ENCODE data around the gene RIC3.

The RIC3 gene

DNA sequence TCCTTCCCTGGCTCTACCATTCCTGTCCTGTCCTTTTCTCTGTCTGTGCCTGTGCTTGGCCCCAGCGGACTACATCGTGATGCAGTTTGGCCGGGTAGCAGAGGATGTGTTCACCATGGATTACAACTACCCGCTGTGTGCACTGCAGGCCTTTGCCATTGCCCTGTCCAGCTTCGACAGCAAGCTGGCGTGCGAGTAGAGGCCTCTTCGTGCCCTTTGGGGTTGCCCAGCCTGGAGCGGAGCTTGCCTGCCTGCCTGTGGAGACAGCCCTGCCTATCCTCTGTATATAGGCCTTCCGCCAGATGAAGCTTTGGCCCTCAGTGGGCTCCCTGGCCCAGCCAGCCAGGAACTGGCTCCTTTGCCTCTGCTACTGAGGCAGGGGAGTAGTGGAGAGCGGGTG is 67.4 kb downstream of the RIC3 start:
- H3K36me3 ChIP-seq (ENCODE audit: insufficient read depth, low read length): peaks cover 6% of the 10 kb centered on the region
- H3K27me3 ChIP-seq (ENCODE audit: control insufficient read depth, insufficient read depth, low read length): no peaks in the 10 kb centered on the region
- H3K4me2 ChIP-seq (ENCODE audit: low read length): no peak overlapping the region
- H3K4me1 ChIP-seq (ENCODE audit: control insufficient read depth, insufficient read depth, low read length): peaks cover 14% of the 10 kb centered on the region
- no peaks in the 10 kb centered on the region for H3K9me3 ChIP-seq (replicated peaks; ENCODE audit: low read length)
- no peak overlapping the region for H3K9ac ChIP-seq (ENCODE audit: low read depth, low read length)
- H3K4me3 ChIP-seq (ENCODE audit: low read length): no peak overlapping the region

DNA sequence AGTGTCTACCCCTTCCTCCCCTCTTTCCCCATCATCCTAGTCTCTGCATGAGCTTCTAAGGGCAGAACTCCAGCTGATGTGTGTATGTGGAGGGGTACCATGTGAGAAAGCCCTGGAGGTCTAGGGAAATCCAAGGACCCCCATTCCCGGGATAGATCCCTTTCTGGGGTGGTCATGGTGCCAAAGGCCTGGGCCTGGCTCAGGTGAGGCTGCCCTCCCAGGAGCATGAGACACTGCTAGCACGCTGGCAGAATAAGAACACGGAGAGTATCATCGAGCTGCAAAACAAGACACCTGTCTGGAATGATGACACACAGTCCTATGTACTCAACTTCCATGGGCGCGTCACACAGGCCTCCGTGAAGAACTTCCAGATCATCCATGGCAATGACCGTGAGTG is 68.2 kb downstream of the RIC3 start:
- H3K4me1 ChIP-seq (ENCODE audit: control insufficient read depth, insufficient read depth, low read length): peaks cover 14% of the 10 kb centered on the region
- peaks cover 6% of the 10 kb centered on the region for H3K36me3 ChIP-seq (ENCODE audit: insufficient read depth, low read length)
- H3K4me3 ChIP-seq (ENCODE audit: low read length): no peak overlapping the region
- H3K9ac ChIP-seq (ENCODE audit: low read depth, low read length): no peak overlapping the region
- no peak overlapping the region for H3K4me2 ChIP-seq (ENCODE audit: low read length)
- H3K27me3 ChIP-seq (ENCODE audit: control insufficient read depth, insufficient read depth, low read length): no peaks in the 10 kb centered on the region
- no peaks in the 10 kb centered on the region for H3K9me3 ChIP-seq (replicated peaks; ENCODE audit: low read length)

DNA sequence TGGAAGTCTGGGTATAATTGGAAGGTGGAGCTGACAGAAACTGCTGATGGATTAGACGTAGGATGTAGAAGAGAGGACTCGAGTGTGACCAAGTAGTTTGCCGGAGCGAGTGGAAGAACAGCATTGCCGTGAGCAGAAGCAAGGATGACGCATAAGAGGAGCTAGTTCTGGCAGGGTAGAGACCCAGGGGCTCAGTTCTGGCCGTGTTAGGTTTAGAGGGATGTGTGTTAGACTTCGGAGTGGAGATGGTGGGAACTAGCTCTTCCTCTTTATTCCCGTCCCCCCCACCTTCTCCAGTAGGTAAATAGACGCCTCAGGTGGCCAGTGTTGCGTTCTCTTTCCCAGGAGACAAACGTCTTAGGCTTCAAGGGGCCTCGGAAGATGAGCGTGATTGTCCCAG is 68.7 kb downstream of the RIC3 start:
- Histone ChIP-seq H3K4me2 (ENCODE audit: low read length) (no peak overlapping the region), H3K9ac (ENCODE audit: low read depth, low read length) (no peak overlapping the region), H3K9me3 (replicated peaks; ENCODE audit: low read length) (no peaks in the 10 kb centered on the region), H3K36me3 (ENCODE audit: insufficient read depth, low read length) (peaks cover 6% of the 10 kb centered on the region), H3K4me3 (ENCODE audit: low read length) (no peak overlapping the region), H3K4me1 (ENCODE audit: control insufficient read depth, insufficient read depth, low read length) (peaks cover 14% of the 10 kb centered on the region), H3K27me3 (ENCODE audit: control insufficient read depth, insufficient read depth, low read length) (no peaks in the 10 kb centered on the region)

DNA sequence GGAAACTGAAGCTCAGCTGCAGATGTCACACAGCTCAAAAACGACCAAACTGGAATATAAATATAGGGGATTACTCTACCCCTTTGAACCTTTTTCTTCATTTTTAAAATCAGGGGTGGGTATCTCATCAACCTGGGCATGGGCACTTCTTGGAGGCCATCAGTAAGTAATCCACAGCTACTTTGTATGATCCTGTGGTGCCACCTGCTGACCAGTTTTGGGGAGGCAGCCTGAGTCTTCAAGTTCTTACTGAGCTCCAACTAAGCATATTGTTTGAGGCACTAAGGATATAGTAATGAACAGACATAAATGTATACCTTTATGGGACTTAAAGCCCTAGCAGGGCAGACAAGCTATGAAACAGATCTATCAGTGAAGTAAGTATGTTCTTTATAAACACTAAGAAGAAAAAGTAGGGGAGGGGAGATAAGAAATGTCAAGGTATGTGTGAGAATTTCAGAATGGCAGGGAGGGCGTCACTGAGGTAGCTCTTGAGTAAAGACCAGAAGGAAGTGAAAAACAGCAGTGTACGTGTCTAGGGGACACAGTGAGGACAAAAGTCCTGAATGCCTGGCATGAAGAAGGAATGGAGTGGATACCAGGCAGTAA is 69.4 kb downstream of the RIC3 start:
- peaks cover 14% of the 10 kb centered on the region for H3K4me1 ChIP-seq (ENCODE audit: control insufficient read depth, insufficient read depth, low read length)
- H3K4me2 ChIP-seq (ENCODE audit: low read length): no peak overlapping the region
- H3K9ac ChIP-seq (ENCODE audit: low read depth, low read length): no peak overlapping the region
- no peak overlapping the region for H3K4me3 ChIP-seq (ENCODE audit: low read length)
- no peaks in the 10 kb centered on the region for H3K9me3 ChIP-seq (replicated peaks; ENCODE audit: low read length)
- no peaks in the 10 kb centered on the region for H3K27me3 ChIP-seq (ENCODE audit: control insufficient read depth, insufficient read depth, low read length)
- H3K36me3 ChIP-seq (ENCODE audit: insufficient read depth, low read length): peaks cover 6% of the 10 kb centered on the region

DNA sequence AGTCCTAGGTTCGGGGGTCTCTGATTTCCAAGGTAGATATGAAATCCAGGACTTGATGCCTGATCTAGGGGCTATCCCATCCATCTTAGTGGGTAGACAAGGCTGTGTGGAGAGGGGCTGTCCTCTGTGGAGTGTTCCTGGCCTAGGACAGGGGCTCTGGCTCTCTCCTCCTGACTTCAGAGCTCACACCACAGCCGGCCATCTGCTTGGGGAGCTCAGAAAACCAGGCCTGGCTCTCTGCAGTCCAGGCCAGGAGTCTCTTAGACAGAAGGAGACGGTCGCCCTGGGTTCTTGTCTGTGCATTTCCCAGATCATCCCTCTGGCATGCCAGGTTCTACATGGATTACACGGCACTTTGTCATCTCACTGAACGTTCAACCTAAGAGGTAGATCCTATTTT is 69.9 kb downstream of the RIC3 start:
- peaks cover 14% of the 10 kb centered on the region for H3K4me1 ChIP-seq (ENCODE audit: control insufficient read depth, insufficient read depth, low read length)
- H3K9me3 ChIP-seq (replicated peaks; ENCODE audit: low read length): no peaks in the 10 kb centered on the region
- peaks cover 6% of the 10 kb centered on the region for H3K36me3 ChIP-seq (ENCODE audit: insufficient read depth, low read length)
- H3K4me2 ChIP-seq (ENCODE audit: low read length): no peak overlapping the region
- no peak overlapping the region for H3K4me3 ChIP-seq (ENCODE audit: low read length)
- no peaks in the 10 kb centered on the region for H3K27me3 ChIP-seq (ENCODE audit: control insufficient read depth, insufficient read depth, low read length)
- no peak overlapping the region for H3K9ac ChIP-seq (ENCODE audit: low read depth, low read length)

DNA sequence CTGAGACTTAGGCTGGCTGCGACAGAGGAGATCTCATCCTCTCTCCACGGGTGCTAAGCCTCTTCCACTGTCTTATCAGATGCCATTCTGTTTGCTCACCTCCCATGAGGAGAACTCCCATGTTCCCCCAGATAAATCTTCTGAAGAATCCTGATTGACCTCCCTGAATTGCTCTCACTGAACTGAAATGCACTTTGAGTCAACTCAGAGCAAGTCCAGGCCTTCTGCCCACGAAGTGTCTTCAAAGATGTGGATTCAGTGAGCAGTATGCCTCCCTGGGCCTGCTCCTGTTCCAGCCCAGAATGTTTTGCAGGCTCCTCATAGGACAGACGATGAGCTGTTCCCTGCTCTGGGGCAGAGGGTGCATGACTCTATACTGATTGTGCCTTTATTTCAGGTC is 70.5 kb downstream of the RIC3 start:
- H3K4me3 ChIP-seq (ENCODE audit: low read length): no peak overlapping the region
- no peaks in the 10 kb centered on the region for H3K27me3 ChIP-seq (ENCODE audit: control insufficient read depth, insufficient read depth, low read length)
- H3K9me3 ChIP-seq (replicated peaks; ENCODE audit: low read length): no peaks in the 10 kb centered on the region
- no peak overlapping the region for H3K4me2 ChIP-seq (ENCODE audit: low read length)
- H3K9ac ChIP-seq (ENCODE audit: low read depth, low read length): peak overlapping the region; percentile 13
- H3K36me3 ChIP-seq (ENCODE audit: insufficient read depth, low read length): peaks cover 6% of the 10 kb centered on the region
- H3K4me1 ChIP-seq (ENCODE audit: control insufficient read depth, insufficient read depth, low read length): peaks cover 14% of the 10 kb centered on the region

DNA sequence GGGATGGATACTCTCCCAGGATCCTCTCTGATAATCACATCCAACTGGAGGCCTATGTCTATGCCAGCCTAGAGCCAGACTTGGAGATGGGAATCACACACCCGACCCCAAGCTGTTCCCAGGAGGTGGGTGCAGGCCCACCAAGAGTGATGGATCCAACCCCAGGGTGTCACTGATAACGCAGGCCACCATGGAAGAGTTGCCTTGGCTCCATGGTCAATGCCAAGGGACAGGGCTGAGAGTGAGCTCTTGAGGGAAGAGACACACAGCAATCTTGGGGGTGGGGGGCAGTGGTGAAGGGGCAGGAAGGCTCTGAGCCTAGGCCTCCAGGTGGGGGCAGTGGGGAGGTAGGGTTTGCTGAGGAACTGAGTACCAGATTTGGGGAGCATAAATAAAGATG is 70.9 kb downstream of the RIC3 start:
- Histone ChIP-seq H3K4me1 (ENCODE audit: control insufficient read depth, insufficient read depth, low read length) (peaks cover 14% of the 10 kb centered on the region), H3K27me3 (ENCODE audit: control insufficient read depth, insufficient read depth, low read length) (no peaks in the 10 kb centered on the region), H3K36me3 (ENCODE audit: insufficient read depth, low read length) (peaks cover 6% of the 10 kb centered on the region), H3K9ac (ENCODE audit: low read depth, low read length) (peak overlapping the region; percentile 13), H3K4me3 (ENCODE audit: low read length) (no peak overlapping the region), H3K9me3 (replicated peaks; ENCODE audit: low read length) (no peaks in the 10 kb centered on the region), H3K4me2 (ENCODE audit: low read length) (no peak overlapping the region)

DNA sequence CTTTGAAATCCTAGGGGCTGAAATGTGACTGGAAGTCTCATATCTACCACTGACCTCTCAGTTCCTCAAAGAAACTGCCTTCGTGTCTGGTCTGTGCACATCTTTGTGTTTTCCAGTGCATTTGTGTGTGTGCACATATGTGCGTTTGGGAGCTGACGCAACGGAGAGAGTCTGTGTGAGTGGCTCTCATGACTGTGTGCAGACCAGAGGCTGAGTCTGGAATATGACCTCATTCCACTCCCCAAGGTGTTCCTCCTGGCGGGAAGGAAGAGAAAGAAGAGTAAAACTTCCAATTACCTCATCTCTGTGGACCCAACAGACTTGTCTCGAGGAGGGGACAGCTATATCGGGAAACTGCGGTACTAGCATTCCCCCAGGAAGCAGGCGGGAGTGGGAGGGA is 71.4 kb downstream of the RIC3 start:
- H3K27me3 ChIP-seq (ENCODE audit: control insufficient read depth, insufficient read depth, low read length): no peaks in the 10 kb centered on the region
- no peak overlapping the region for H3K4me3 ChIP-seq (ENCODE audit: low read length)
- H3K9me3 ChIP-seq (replicated peaks; ENCODE audit: low read length): no peaks in the 10 kb centered on the region
- H3K9ac ChIP-seq (ENCODE audit: low read depth, low read length): no peak overlapping the region
- no peak overlapping the region for H3K4me2 ChIP-seq (ENCODE audit: low read length)
- H3K36me3 ChIP-seq (ENCODE audit: insufficient read depth, low read length): peaks cover 6% of the 10 kb centered on the region
- peaks cover 12% of the 10 kb centered on the region for H3K4me1 ChIP-seq (ENCODE audit: control insufficient read depth, insufficient read depth, low read length)

DNA sequence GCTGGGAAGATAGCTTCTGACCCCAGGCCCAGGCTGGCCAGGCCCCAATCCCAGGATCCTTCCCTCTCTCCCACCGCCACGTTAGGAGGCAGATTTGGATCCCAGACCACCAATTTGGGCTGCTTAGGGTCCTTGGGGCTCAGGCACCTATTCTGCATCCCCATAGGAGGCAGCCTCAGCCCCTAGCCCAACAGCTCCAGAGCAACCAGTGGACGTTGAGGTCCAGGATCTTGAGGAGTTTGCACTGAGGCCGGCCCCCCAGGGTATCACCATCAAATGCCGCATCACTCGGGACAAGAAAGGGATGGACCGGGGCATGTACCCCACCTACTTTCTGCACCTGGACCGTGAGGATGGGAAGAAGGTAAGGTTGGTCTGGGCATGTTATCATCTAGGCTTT is 71.8 kb downstream of the RIC3 start:
- Histone ChIP-seq H3K36me3 (ENCODE audit: insufficient read depth, low read length) (peaks cover 6% of the 10 kb centered on the region), H3K9me3 (replicated peaks; ENCODE audit: low read length) (no peaks in the 10 kb centered on the region), H3K9ac (ENCODE audit: low read depth, low read length) (no peak overlapping the region), H3K4me3 (ENCODE audit: low read length) (no peak overlapping the region), H3K4me2 (ENCODE audit: low read length) (no peak overlapping the region), H3K27me3 (ENCODE audit: control insufficient read depth, insufficient read depth, low read length) (no peaks in the 10 kb centered on the region), H3K4me1 (ENCODE audit: control insufficient read depth, insufficient read depth, low read length) (peaks cover 11% of the 10 kb centered on the region)

DNA sequence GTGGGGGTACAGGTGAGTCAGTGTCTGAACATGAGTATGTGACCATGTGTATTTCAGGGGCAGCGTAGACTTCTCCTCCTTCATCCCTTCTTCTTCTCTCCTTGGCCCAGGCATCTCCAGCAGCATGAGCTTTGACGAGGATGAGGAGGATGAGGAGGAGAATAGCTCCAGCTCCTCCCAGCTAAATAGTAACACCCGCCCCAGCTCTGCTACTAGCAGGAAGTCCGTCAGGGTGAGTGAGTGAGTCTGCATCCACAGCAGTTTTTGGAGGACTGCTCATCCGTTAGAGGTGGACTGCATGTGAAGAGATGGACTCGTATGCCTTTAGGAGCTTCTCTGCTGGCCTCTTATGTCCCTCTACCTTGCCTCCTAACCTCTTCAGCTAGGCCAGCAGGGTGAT is 72.2 kb downstream of the RIC3 start:
- Histone ChIP-seq H3K36me3 (ENCODE audit: insufficient read depth, low read length) (peaks cover 6% of the 10 kb centered on the region), H3K27me3 (ENCODE audit: control insufficient read depth, insufficient read depth, low read length) (no peaks in the 10 kb centered on the region), H3K9me3 (replicated peaks; ENCODE audit: low read length) (no peaks in the 10 kb centered on the region), H3K4me2 (ENCODE audit: low read length) (no peak overlapping the region), H3K4me3 (ENCODE audit: low read length) (no peak overlapping the region), H3K9ac (ENCODE audit: low read depth, low read length) (no peak overlapping the region), H3K4me1 (ENCODE audit: control insufficient read depth, insufficient read depth, low read length) (peaks cover 11% of the 10 kb centered on the region)

DNA sequence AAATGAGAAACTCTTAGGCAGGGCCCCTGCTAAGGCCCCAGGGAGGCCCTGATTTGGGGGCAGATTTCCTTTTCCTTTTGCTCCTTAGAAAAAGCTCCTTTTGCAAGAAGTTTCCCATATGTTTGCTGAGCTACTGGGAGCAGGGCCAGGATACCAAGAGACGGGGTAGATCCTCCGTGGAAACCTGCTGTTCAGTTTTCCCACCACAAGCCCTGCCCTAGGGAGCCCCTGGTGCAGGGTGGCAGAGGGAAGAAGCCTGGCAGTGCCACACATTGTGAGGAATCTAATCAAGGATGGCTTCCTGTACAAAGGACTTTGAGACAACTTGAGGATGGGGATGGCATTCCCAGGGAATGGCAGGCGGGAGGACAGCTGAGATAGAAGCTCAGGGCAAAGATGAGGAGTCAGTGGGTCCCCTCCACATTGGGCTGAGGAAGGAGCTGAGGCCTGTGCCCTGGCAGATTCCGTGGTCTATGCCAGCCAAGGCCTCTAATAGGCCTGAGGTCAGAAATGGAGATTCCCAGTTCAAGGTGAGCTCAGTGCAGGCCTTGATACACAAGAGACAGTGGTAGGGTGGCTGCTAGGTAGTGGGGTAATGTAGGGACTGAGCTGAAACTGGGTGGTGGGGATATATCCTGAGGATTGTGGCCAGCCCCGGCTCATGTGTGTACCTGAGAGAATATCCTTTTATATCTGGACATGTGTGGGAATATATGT is 72.9 kb downstream of the RIC3 start:
- H3K27me3 ChIP-seq (ENCODE audit: control insufficient read depth, insufficient read depth, low read length): no peaks in the 10 kb centered on the region
- H3K4me3 ChIP-seq (ENCODE audit: low read length): no peak overlapping the region
- no peak overlapping the region for H3K9ac ChIP-seq (ENCODE audit: low read depth, low read length)
- peaks cover 11% of the 10 kb centered on the region for H3K4me1 ChIP-seq (ENCODE audit: control insufficient read depth, insufficient read depth, low read length)
- no peak overlapping the region for H3K4me2 ChIP-seq (ENCODE audit: low read length)
- peaks cover 3% of the 10 kb centered on the region for H3K36me3 ChIP-seq (ENCODE audit: insufficient read depth, low read length)
- H3K9me3 ChIP-seq (replicated peaks; ENCODE audit: low read length): no peaks in the 10 kb centered on the region

DNA sequence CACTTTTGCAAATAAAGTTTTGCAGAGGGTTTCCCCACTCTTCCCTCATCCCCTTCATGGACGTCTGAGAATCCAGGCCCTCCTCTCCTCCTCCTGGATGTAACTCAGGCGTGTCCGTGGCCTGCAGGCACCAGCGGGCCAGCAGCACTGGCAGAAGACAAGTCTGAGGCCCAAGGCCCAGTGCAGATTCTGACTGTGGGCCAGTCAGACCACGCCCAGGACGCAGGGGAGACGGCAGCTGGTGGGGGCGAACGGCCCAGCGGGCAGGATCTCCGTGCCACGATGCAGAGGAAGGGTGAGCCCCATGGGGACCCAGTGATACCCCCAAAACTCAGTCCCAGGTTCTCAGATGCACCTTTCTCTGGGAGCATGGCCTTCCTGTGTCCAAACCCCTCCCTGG is 73.5 kb downstream of the RIC3 start:
- no peak overlapping the region for H3K9ac ChIP-seq (ENCODE audit: low read depth, low read length)
- H3K4me1 ChIP-seq (ENCODE audit: control insufficient read depth, insufficient read depth, low read length): peaks cover 11% of the 10 kb centered on the region
- no peaks in the 10 kb centered on the region for H3K27me3 ChIP-seq (ENCODE audit: control insufficient read depth, insufficient read depth, low read length)
- no peaks in the 10 kb centered on the region for H3K36me3 ChIP-seq (ENCODE audit: insufficient read depth, low read length)
- H3K4me3 ChIP-seq (ENCODE audit: low read length): no peak overlapping the region
- H3K9me3 ChIP-seq (replicated peaks; ENCODE audit: low read length): no peaks in the 10 kb centered on the region
- H3K4me2 ChIP-seq (ENCODE audit: low read length): no peak overlapping the region
